ENCODE results near the gene PROC.

The PROC gene

GRCh38 chr2:127428057-127428814 is 10.0 kb downstream of the PROC start:
- no peak for TF ChIP-seq CTCF (IDR thresholded peaks at IDR 0.05; ENCODE audit: low read depth, low read length, missing control alignments)
- DNase-seq (ENCODE audit: low read depth), result no peak
- H3K4me3 ChIP-seq (ENCODE audit: low read depth, low read length), result no peak overlapping the region

GRCh38 chr2:127428815-127429109 is 10.5 kb downstream of the PROC start:
- no peak for TF ChIP-seq CTCF (IDR thresholded peaks at IDR 0.05; ENCODE audit: low read depth, low read length, missing control alignments)
- DNase-seq (ENCODE audit: low read depth), result no peak
- H3K4me3 ChIP-seq (ENCODE audit: low read depth, low read length), result no peak overlapping the region

GRCh38 chr2:127429291-127429690 is 11.1 kb downstream of the PROC start:
- TF ChIP-seq CTCF (IDR thresholded peaks at IDR 0.05; ENCODE audit: low read depth, low read length, missing control alignments), result no peak
- H3K4me3 ChIP-seq (ENCODE audit: low read depth, low read length), result no peak overlapping the region
- DNase-seq (ENCODE audit: low read depth), result no peak

GRCh38 chr2:127429844-127430425 is 11.7 kb downstream of the PROC start:
- DNase-seq (ENCODE audit: low read depth), result no peak
- H3K4me3 ChIP-seq (ENCODE audit: low read depth, low read length), result no peak overlapping the region
- TF ChIP-seq CTCF (IDR thresholded peaks at IDR 0.05; ENCODE audit: low read depth, low read length, missing control alignments), result no peak

- TF ChIP-seq CTCF (IDR thresholded peaks at IDR 0.05; ENCODE audit: low read depth, low read length, missing control alignments), result no peak
- DNase-seq (ENCODE audit: low read depth), result no peak
- H3K4me3 ChIP-seq (ENCODE audit: low read depth, low read length), result no peak overlapping the region
Measured at GRCh38 chr2:127431408-127432023, 13.3 kb downstream of the PROC start.

- no peak overlapping the region for H3K4me3 ChIP-seq (ENCODE audit: low read depth, low read length)
- no peak for TF ChIP-seq CTCF (IDR thresholded peaks at IDR 0.05; ENCODE audit: low read depth, low read length, missing control alignments)
- DNase-seq (ENCODE audit: low read depth), result no peak
Measured at GRCh38 chr2:127434515-127434914, 16.3 kb downstream of the PROC start.
